ENCODE measurements around the gene PISD.
A peak's percentile ranks its signal among the peaks of the same experiment; 100 is the strongest.

PISD gene

DNA sequence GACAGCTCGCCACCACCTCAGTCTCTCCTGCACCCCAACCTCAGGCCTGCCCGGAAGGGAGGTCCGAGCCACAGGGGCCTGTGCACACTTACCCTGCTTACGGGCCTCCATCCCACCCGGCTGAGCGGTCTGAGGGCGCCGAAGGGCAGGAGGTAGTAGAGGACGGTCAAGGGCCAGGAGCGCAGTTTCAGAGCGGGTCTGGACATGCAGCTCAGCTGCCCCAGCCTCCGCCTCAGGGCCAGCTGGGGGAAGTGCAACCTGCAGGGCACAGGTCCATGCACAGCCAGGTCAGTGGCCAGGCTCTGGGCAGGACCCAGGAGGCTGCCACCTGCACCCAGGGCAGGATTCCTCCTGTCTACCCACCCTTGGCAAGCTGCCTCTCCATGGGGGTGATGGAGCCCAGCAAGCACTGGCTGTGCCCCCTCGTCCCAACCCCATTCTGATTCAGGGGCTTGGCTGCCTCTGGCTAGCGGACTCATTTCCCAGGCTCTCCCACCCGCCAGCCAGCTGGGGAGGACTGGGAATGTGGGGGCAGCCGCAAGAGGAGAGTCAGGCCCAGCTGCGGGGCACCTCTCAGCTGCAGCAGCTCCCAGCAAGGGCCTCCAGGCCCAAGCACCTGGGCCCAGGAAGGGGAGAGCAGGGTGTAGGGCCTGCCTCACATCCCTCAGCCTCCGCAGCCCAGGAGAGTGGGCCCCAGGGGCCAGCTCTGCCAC is 38.3 kb downstream of the PISD start:
- no peak for DNase-seq

DNA sequence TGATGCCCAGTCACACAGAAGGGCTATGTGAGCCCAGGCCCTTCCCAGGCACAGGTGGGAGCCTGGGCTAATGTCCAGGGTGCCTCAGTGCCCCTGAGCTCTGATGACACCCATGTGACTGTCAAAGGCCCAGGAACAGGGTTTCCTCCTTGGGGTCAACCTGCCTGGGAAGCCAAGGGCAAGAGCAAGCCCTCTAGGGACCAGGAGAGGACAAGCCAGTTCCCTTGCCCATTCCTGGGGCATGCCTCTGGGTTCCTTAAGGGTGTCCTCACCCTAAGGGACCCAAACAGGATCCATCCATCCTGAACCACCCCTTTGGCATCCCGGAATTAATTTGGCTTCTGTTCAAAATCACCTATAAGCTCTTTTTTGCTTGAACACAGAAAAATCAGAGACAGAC is 39.0 kb downstream of the PISD start:
- no peak for DNase-seq

GRCh38 chr22:31621507-31622124 is 40.4 kb downstream of the PISD start:
- DNase-seq: no peak

GRCh38 chr22:31620756-31621480 is 41.1 kb downstream of the PISD start:
- DNase-seq: no peak

DNA sequence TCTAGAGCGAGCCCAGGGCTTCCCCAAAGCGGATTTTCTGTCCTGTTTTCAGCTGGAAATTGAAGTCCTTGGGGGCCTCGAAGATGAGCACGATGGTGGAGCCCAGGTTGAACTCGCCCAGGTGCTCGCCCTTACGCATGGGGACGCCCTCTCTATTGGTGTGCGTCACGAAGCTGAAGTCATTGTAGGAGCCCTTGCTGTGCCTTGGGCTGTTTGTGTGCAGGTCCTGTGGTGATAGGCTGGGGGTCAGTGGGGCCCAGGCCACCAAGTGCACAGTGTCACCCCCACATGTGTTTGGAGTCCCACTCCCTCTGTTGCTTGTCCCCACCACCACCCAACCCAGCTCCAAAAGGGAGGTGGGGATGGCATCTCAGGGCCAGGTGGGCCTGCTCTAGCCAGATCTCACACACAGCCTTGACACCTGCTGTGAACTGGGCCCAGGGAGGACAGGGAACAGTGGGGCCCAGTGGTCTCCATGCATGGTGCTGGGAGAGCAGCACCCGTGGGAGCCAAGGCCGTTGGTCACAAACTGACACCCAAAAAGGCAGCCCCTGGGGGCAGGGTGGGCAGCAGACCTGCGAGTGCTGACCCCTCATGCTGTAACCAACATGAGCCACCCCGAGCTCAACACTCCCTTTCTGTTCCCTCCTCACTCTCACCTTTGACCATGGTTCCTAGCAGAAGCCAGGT is 42.3 kb downstream of the PISD start:
- DNase-seq: no peak

DNA sequence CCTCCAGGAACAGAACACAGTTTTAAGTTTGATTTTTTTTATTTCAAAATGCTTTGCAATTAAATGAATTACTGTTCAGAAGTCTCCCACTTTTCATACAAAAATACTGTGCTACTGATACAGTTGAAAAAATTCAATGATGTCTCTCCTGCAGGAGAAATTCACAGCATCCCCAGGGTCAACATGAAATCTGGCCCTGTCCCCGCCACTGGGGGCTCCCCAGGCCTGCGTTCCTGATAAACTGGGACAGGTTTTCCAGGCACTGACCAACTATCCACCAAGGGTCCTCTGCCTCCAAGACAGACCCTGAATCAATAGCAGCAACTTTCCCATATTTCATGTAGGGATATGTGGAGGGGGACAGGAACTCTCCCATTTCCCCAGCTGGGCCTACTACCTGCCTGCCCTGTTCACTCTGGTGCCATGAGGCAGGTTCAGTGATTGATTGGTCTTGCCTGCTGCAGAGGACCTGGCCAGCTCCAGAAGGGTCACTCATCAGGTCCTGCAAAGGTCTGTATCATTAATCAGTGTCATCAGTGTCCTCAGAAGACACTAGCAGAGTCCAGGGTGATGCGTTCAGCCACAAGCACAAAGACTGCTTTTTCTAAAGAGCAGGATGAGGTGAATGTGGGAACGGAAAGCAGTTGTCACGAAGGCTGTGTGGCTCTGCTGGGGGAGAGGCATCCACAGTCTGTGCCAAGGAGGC is 43.4 kb downstream of the PISD start:
- DNase-seq: no peak

DNA sequence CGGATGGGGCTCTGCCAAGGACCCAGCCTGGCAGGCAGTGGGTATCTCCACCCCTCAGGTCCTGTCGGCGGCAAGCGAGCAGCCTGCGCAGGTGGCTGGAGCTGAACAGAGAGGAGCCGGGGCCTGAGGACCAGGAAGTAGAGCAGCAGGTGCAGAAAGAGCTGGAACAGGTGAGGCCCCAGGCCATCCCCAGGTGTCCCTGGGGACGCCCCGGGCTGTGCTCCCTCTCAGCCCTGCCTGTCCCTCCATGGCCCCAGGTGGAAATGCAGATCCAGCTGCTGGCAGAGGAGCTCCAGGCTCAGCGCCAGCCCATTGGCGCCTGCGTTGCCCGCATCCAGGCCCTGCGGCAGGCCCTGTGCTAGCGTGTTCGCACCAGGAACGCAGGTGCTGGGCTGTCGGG is 44.0 kb downstream of the PISD start:
- no peak for DNase-seq

DNA sequence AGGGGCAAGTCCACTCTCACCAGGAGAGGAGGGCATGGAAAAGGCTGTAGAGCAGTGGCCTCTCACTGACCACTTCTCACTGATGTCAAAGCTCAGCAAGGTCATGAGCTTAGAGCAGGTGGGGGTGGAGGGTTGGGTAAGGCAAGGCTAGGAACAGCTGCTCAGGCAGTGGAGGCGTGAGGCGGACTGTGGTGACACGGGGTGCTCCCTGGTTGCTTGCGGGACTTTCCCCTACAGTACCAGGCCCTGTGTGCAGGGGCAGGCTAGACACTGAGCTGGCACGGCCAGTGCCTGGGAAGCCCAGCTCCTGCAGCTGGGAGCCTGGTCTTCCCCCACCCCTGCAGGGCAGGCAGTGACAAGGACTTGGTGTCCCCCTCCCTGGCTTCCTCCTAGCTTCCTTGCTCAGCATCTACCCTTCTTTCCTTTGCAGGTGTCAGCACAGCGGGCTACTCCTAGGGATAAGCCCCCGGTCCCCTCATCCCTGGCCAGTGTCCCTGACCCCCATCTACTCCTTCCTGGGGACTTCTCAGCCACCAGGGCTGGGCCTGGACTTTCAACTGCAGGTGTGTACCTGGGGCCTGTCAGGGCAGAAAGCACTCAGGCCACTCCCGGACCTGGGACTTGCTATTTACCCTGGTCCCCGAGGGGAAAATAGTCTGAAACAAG is 45.6 kb downstream of the PISD start:
- DNase-seq: no peak

- no peak for DNase-seq
These were observed 46.1 kb downstream of the PISD start for GRCh38 chr22:31615940-31616314.

DNA sequence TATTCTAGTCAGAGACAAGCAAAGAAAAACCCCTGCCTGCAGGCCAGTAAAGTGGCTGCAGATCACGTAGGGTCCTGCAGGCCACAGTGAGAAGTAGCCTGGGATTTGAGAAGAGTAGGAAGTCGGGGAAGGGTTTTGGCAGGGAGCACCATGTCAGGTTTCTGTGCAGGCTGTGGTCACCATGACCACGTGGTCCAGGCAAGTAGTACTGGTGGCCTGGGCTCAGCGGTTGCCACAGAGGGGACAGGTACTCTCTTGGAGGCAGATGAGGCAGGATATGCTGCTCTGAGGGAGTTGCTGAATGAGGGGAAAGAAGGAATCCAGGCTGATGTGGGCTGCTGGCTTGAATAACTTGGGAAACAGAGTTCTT is 46.5 kb downstream of the PISD start:
- no peak for DNase-seq

- no peak for DNase-seq
These were observed 47.1 kb downstream of the PISD start for GRCh38 chr22:31614781-31615490.

DNA sequence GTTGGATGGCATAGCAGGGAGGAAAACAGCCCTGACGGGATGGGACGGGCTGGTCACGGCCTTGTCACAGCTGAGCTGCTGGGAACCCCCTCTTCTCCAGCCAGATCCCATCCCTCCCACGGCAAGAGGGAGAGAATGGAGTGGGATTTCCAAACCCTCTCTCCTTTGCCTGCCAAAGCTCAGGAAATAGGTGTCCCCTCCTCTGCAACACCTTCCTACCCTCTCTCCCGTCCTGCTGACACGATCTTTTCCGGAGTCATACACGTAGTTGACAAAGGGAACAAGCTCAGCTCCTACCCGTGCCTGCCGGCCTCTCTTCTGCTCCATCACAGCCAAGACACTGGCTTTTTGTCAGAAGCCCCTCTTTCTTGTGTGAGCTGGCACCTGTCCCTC is 48.1 kb downstream of the PISD start:
- no peak for DNase-seq

- no peak for DNase-seq
These were observed 48.6 kb downstream of the PISD start for GRCh38 chr22:31613286-31613903.

DNA sequence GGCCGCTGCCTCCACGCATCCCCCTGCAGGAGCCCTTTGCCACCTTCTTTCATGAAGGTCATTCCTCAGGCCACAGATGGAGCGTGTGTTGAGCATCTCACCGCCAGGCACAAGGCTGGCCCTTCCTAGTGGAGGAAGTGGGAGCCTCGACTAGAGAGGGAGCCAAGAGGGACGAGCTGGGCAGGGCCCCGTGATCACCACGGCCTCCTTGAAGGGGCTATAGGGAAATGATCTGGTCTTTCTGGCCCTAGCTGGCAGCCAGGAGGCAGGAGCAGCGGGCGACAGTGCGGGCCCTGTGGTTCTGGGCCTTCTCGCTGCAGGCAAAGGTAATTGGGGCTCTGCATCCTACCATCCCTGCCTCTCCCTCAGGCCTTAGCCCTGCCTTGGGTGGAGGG is 49.1 kb downstream of the PISD start:
- DNase-seq: no peak

DNA sequence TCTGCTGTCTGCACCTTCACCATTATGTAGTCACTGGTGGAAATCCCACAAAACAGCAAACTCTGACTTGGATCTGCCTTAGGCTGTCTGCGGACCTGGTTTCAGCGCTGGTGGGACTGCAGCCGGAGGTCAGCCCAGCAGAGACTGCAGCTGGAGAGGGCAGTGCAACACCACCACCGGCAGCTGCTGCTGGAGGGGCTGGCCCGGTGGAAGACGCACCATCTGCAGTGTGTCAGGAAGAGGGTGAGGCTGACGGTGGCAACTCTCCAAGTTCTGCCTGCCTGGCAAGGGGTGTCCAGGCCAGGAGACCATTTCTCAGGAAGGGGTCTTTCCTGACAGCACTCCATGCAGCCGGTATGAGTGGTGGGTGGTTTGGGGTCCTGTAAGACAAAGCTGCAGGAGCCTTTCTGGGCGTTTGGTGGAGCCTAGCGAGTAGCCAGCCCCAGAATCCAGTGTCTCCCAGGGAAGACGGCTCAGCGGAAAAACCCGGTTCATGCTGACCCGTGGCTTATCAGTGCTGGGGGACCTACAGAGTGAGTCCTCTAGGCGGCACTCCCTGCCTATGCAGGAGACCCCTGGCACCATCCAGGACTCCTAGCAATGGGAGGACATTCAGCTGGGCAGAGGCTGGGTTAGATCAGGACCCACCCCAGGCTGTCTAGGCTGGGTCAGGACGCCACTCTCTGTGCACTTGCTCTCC is 50.8 kb downstream of the PISD start:
- peak; percentile 9 for DNase-seq

- no peak for DNase-seq
These were observed 51.4 kb downstream of the PISD start for GRCh38 chr22:31610611-31611010.

DNA sequence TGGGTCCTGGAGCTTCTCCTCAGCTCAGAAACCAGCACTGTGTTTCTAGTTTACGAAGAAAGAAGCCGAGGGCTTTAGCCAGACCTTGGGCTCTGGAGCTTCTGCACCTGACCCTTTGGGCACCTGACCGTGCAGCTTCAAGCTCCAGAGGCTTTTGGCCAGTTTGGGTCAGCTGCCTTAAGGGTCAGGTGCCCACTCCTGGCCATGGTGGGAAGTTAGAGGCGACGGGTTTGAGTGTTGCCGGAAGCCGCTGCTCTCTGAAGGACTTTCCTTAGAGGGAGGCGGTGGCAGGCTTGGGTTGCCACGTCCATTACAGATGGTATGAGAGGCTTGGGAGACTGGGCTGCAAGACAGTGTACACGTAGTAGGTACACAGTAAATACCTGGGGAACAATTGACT is 52.3 kb downstream of the PISD start:
- peak; percentile 6 for DNase-seq

GRCh38 chr22:31607696-31608095 is 54.3 kb downstream of the PISD start:
- peak; percentile 13 for DNase-seq

GRCh38 chr22:31605851-31606585 is 56.0 kb downstream of the PISD start:
- peak; percentile 7 for DNase-seq

All from CD4-positive, alpha-beta T cell treated with Interleukin-15 for 1 hour (primary cell).